ENCODE data around the gene FAM180A. TPM values are rescaled to one million over a fixed set of nuclear protein-coding genes. Genes with fewer than 3 reads are reported as not detected.

FAM180A gene
- total and polyA plus RNA-seq, 10 of the 15 experiments (the other 5 are each of a cell fraction or from before 2014, with no cell fraction given): not detected

DNA sequence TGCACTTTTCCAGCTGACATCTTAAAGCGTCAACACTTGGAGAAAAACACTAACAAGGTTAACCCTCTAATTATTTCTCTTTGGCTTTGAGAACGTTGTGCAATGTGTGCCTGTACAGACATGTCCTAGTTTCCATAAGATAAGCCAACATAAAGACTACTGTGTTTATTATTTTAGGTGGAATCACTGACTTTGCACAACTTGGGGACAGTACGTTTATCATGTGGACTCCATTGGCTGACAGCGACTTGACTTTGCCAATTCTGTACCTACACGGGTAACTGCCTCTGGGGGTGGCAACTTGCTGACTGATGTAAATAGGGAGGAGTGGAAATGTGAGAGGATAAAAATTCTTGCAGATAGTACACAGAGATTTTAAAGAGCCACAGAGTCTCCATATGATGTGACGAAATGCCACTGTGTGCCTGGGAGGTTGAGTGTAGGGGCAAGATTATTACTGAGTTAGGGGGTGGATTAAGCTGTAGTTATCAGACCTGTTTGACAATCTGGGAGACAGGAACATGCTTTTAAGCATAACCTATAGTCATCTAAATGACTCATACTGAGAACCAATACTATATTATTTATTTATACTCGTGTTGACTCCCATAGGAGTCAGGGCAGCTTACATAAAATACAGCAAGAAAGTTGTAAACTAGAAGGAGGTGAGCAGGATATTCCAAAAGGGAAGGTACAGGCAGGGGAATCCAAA lies 41.6 kb downstream of the FAM180A start:
- ChIA-PET RAD21 (ENCODE audit: unreplicated experiment) (no interaction called here), SMC1A (ENCODE audit: uncharacterized antibody, unreplicated experiment) (no interaction called here), CTCF (interaction anchor here (1.0 kb wide), 1 partner anchor 34 kb away, joined by 3 read pairs; no protein-coding TSS in a partner anchor), POLR2A (no interaction called here)
- in situ Hi-C loops (cut with MboI) (no loop called here), intact Hi-C loops (cut with micrococcal nuclease; ENCODE audit: unreplicated experiment) (no loop called here)
- H3K4me3 ChIP-seq: no peak overlapping the region
- no TSS peak for BruUV-seq (replicated peaks)
- WGBS (ENCODE audit: insufficient coverage, insufficient replicate concordance, low lambda C conversion rate, missing lambda C conversion rate): 51% methylated on average over 7 of the region's 7 CpGs
- no peak for ATAC-seq
- H3K4me1 ChIP-seq (ENCODE audit: control insufficient read depth, insufficient read depth, low read length): no peaks in the 10 kb centered on the region
- no peak for FAIRE-seq
- no peak for DNase-seq (ENCODE audit: low read depth, low spot score)
- no peaks in the 10 kb centered on the region for H3K27me3 ChIP-seq (replicated peaks in 1 of 2; ENCODE audit: control insufficient read depth in 2 of 2, insufficient read depth in 2 of 2, low read length in 1 of 2)
- H2AFZ ChIP-seq (ENCODE audit: control insufficient read depth, low read depth, low read length): no peak overlapping the region
- no peak overlapping the region for H3K4me2 ChIP-seq (ENCODE audit: control insufficient read depth, insufficient read depth)
- no peaks in the 10 kb centered on the region for H3K79me2 ChIP-seq (ENCODE audit: control insufficient read depth, insufficient read depth, low read length)
- H3K36me3 ChIP-seq (ENCODE audit: control insufficient read depth in 2 of 2, insufficient read depth in 2 of 2, low read length in 1 of 2): no peaks in the 10 kb centered on the region
- no peak overlapping the region for H3K9ac ChIP-seq (ENCODE audit: control insufficient read depth, insufficient read depth, low read length)
- no peaks in the 10 kb centered on the region for H4K20me1 ChIP-seq (ENCODE audit: control insufficient read depth, insufficient read depth)
- H3K27ac ChIP-seq (ENCODE audit: control insufficient read depth, insufficient read depth): no peak overlapping the region
- no peaks in the 10 kb centered on the region for H3K9me3 ChIP-seq (replicated peaks; ENCODE audit: control insufficient read depth, insufficient read depth, low read length)
- TF ChIP-seq CHD4 (IDR thresholded peaks at IDR 0.05) (no peak), ZZZ3 (IDR thresholded peaks at IDR 0.05; ENCODE audit: control insufficient read depth, insufficient read length, low read depth) (no peak), SIN3A (IDR thresholded peaks at IDR 0.05; ENCODE audit: low read depth, low read length) (no peak), ZNF384 (IDR thresholded peaks at IDR 0.05; ENCODE audit: borderline replicate concordance, low read depth, low read length) (no peak), ETV6 (conservative IDR thresholded peaks at IDR 0.05 in 1 of 2, IDR thresholded peaks at IDR 0.05 in 1 of 2; ENCODE audit: borderline replicate concordance in 1 of 2, low read depth in 1 of 2) (no peak), TAF1 (IDR thresholded peaks at IDR 0.05; ENCODE audit: borderline replicate concordance, low read depth, low read length) (no peak), PAX8 (IDR thresholded peaks at IDR 0.05) (no peak), EP300 (IDR thresholded peaks at IDR 0.05; ENCODE audit: borderline replicate concordance in 1 of 2, control insufficient read depth in 1 of 2, low read depth in 2 of 2, low read length in 2 of 2) (no peak), EED (IDR thresholded peaks at IDR 0.05; ENCODE audit: low read depth) (no peak)

Measured in GM12878 (cell line).